GM23338 (cell line): ENCODE data around the gene SLC9C2.

Experiments used
- CREB1 ChIP-seq: fragments of 250-450 bp; sonication (Bioruptor Pico); IDR thresholded peaks from 2 replicates; pipeline ENCODE4 v1.5.0; 2020; ENCODE audit warnings: low read depth, mild to moderate bottlenecking, moderate library complexity
- EZH2 ChIP-seq: fragments of 200-600 bp; sonication (generic); IDR thresholded peaks from one replicate; pipeline ENCODE4 v1.8.0; 2017; ENCODE audit warnings: antibody characterized with exemption, mild to moderate bottlenecking, low read depth; ENCODE audit not compliant: unreplicated experiment
- EZH2phosphoT487 ChIP-seq: fragments of 200-600 bp; sonication (generic); IDR thresholded peaks from one replicate; pipeline ENCODE4 v1.8.1; 2018; ENCODE audit warnings: antibody characterized with exemption; ENCODE audit not compliant: unreplicated experiment
- JUNB ChIP-seq: IDR thresholded peaks from one replicate; pipeline ENCODE4 v1.6.1; 2016; ENCODE audit warnings: antibody characterized with exemption; ENCODE audit not compliant: unreplicated experiment
- NANOG ChIP-seq: IDR thresholded peaks from 2 replicates; pipeline ENCODE4 v1.6.1; 2016; ENCODE audit warnings: antibody characterized with exemption, borderline replicate concordance
- POLR2AphosphoS5 ChIP-seq: IDR thresholded peaks from 2 replicates; pipeline ENCODE4 v1.6.1; 2016; ENCODE audit warnings: antibody characterized with exemption, low read depth
- ZNF114 ChIP-seq: fragments of 250-450 bp; sonication (Bioruptor Pico); IDR thresholded peaks from 2 replicates; pipeline ENCODE4 v1.5.0; 2020; ENCODE audit warnings: mild to moderate bottlenecking, moderate library complexity
- ZNF331 ChIP-seq: fragments of 250-450 bp; sonication (Bioruptor Pico); IDR thresholded peaks from 2 replicates; pipeline ENCODE4 v1.5.0; 2020; ENCODE audit warnings: low read depth, mild to moderate bottlenecking, moderate library complexity
- TF ChIP-seq, protein P1 (sequence below), 2 experiments: fragments of 200-600 bp in 1 of 2; sonication (generic) in 1 of 2; conservative IDR thresholded peaks; 2 replicates each; pipeline versions ENCODE4 v1.5.1 to v1.6.1; 2016 to 2017; ENCODE audit warnings: antibody characterized with exemption in 2 of 2, low read depth in 2 of 2, mild to moderate bottlenecking in 2 of 2, moderate library complexity in 1 of 2
- TF ChIP-seq, protein P2 (sequence below): IDR thresholded peaks from one replicate; pipeline ENCODE4 v1.6.1; 2018; ENCODE audit warnings: antibody characterized with exemption; ENCODE audit not compliant: unreplicated experiment
- TF ChIP-seq, protein P3 (sequence below): IDR thresholded peaks from 2 replicates; pipeline ENCODE4 v1.6.1; 2016; ENCODE audit warnings: antibody characterized with exemption

DNA sequence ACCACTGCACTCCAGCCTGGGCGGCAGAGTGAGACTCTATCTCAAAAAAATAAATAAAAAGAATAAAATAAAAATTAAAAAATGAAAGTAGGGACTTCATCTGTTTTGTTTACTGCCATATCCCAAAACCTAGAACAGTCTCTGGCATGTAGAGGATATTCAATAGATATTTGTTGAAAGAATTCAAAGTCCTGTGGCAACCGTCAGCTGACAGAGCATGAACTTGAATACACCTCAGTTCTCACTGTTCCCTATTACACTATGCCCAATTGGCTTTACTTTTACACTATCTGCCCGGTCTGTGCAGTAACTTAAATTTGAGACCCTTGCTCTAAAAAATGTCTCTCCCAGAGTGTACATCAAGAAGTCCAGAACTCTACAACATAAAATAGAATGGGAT, 79.5 kb downstream of the SLC9C2 start:
- TF ChIP-seq, protein P1, sequence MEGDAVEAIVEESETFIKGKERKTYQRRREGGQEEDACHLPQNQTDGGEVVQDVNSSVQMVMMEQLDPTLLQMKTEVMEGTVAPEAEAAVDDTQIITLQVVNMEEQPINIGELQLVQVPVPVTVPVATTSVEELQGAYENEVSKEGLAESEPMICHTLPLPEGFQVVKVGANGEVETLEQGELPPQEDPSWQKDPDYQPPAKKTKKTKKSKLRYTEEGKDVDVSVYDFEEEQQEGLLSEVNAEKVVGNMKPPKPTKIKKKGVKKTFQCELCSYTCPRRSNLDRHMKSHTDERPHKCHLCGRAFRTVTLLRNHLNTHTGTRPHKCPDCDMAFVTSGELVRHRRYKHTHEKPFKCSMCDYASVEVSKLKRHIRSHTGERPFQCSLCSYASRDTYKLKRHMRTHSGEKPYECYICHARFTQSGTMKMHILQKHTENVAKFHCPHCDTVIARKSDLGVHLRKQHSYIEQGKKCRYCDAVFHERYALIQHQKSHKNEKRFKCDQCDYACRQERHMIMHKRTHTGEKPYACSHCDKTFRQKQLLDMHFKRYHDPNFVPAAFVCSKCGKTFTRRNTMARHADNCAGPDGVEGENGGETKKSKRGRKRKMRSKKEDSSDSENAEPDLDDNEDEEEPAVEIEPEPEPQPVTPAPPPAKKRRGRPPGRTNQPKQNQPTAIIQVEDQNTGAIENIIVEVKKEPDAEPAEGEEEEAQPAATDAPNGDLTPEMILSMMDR (conservative IDR thresholded peaks at IDR 0.05; ENCODE audit: low read depth in 2 of 2) = no peak
- TF ChIP-seq, protein P2, sequence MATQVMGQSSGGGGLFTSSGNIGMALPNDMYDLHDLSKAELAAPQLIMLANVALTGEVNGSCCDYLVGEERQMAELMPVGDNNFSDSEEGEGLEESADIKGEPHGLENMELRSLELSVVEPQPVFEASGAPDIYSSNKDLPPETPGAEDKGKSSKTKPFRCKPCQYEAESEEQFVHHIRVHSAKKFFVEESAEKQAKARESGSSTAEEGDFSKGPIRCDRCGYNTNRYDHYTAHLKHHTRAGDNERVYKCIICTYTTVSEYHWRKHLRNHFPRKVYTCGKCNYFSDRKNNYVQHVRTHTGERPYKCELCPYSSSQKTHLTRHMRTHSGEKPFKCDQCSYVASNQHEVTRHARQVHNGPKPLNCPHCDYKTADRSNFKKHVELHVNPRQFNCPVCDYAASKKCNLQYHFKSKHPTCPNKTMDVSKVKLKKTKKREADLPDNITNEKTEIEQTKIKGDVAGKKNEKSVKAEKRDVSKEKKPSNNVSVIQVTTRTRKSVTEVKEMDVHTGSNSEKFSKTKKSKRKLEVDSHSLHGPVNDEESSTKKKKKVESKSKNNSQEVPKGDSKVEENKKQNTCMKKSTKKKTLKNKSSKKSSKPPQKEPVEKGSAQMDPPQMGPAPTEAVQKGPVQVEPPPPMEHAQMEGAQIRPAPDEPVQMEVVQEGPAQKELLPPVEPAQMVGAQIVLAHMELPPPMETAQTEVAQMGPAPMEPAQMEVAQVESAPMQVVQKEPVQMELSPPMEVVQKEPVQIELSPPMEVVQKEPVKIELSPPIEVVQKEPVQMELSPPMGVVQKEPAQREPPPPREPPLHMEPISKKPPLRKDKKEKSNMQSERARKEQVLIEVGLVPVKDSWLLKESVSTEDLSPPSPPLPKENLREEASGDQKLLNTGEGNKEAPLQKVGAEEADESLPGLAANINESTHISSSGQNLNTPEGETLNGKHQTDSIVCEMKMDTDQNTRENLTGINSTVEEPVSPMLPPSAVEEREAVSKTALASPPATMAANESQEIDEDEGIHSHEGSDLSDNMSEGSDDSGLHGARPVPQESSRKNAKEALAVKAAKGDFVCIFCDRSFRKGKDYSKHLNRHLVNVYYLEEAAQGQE = no peak
- no peak for TF ChIP-seq EZH2
- TF ChIP-seq ZNF331 (CRISPR knock-in tag) = no peak
- no peak for TF ChIP-seq EZH2phosphoT487
- TF ChIP-seq POLR2AphosphoS5 = no peak
- TF ChIP-seq NANOG = no peak
- TF ChIP-seq, protein P3, sequence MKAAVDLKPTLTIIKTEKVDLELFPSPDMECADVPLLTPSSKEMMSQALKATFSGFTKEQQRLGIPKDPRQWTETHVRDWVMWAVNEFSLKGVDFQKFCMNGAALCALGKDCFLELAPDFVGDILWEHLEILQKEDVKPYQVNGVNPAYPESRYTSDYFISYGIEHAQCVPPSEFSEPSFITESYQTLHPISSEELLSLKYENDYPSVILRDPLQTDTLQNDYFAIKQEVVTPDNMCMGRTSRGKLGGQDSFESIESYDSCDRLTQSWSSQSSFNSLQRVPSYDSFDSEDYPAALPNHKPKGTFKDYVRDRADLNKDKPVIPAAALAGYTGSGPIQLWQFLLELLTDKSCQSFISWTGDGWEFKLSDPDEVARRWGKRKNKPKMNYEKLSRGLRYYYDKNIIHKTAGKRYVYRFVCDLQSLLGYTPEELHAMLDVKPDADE = no peak
- no peak for TF ChIP-seq JUNB
- no peak for TF ChIP-seq ZNF114 (CRISPR knock-in tag)
- no peak for TF ChIP-seq CREB1 (CRISPR knock-in tag)
